NB4 (cell line): ENCODE results near the gene COL1A1.

Experiments used
- DNase-seq: peaks from one replicate; pipeline ENCODE4 v3.0.0; 2010; ENCODE audit warnings: low read depth
- H3K4me3 ChIP-seq: one replicate; pipeline ENCODE4 v1.5.1; 2011; ENCODE audit warnings: mild to moderate bottlenecking, low read depth, low read length, moderate library complexity
- CTCF ChIP-seq: IDR thresholded peaks from one replicate; pipeline ENCODE4 v1.5.1; 2012; ENCODE audit warnings: low read depth, low read length
- MAX ChIP-seq: IDR thresholded peaks from 2 replicates; pipeline ENCODE4 v1.6.1; 2011; ENCODE audit warnings: low read depth, low read length
- MYC ChIP-seq: IDR thresholded peaks from 2 replicates; pipeline ENCODE4 v1.6.1; 2011; ENCODE audit warnings: low read depth, low read length
- POLR2A ChIP-seq: IDR thresholded peaks from 2 replicates; pipeline ENCODE4 v1.6.1; 2011; ENCODE audit warnings: mild to moderate bottlenecking; ENCODE audit not compliant: insufficient read length; ENCODE audit errors: extremely low read depth

Gene COL1A1

GRCh38 chr17:50200457-50201275 is 765 bp downstream of the COL1A1 start:
- peak; percentile 83 for DNase-seq
- no peak overlapping the region for H3K4me3 ChIP-seq
- no peak for TF ChIP-seq MYC
- no peak for TF ChIP-seq MAX
- TF ChIP-seq CTCF, result peak; percentile 77
- no peak for TF ChIP-seq POLR2A

GRCh38 chr17:50199803-50200456 is 1.5 kb downstream of the COL1A1 start:
- H3K4me3 ChIP-seq, result no peak overlapping the region
- TF ChIP-seq POLR2A, result no peak
- no peak for TF ChIP-seq MAX
- TF ChIP-seq CTCF, result no peak
- TF ChIP-seq MYC, result no peak
- peak; percentile 66 for DNase-seq

- H3K4me3 ChIP-seq, result no peak overlapping the region
- no peak for DNase-seq
- TF ChIP-seq POLR2A (no peak), MAX (no peak), CTCF (no peak), MYC (no peak)
Measured at GRCh38 chr17:50199211-50199802, 2.1 kb downstream of the COL1A1 start.

- no peak overlapping the region for H3K4me3 ChIP-seq
- peak; percentile 69 for DNase-seq
- TF ChIP-seq MYC, result no peak
- no peak for TF ChIP-seq POLR2A
- 0 out of 2 replicates have a peak, but pooled peaks have one; percentile 23 for TF ChIP-seq MAX
- TF ChIP-seq CTCF, result peak; percentile 86
Measured at GRCh38 chr17:50198026-50198669, 3.3 kb downstream of the COL1A1 start.

GRCh38 chr17:50196826-50197225 is 4.6 kb downstream of the COL1A1 start:
- no peak overlapping the region for H3K4me3 ChIP-seq
- TF ChIP-seq POLR2A, result no peak
- TF ChIP-seq MAX, result no peak
- TF ChIP-seq CTCF, result no peak
- TF ChIP-seq MYC, result no peak
- no peak for DNase-seq
